ENCODE data around the gene NPFF. TPM values are rescaled to one million over a fixed set of nuclear protein-coding genes. Genes with fewer than 3 reads are reported as not detected.
A peak's percentile ranks its signal among the peaks of the same experiment; 100 is the strongest.

Gene NPFF
- total and polyA plus RNA-seq, 2 of the 13 experiments (the other 11 are each of a cell fraction or from before 2014, with no cell fraction given), result not detected

GRCh38 chr12:53492830-53493609 is 14.3 kb downstream of the NPFF start (continued):
- TF ChIP-seq, protein P1, sequence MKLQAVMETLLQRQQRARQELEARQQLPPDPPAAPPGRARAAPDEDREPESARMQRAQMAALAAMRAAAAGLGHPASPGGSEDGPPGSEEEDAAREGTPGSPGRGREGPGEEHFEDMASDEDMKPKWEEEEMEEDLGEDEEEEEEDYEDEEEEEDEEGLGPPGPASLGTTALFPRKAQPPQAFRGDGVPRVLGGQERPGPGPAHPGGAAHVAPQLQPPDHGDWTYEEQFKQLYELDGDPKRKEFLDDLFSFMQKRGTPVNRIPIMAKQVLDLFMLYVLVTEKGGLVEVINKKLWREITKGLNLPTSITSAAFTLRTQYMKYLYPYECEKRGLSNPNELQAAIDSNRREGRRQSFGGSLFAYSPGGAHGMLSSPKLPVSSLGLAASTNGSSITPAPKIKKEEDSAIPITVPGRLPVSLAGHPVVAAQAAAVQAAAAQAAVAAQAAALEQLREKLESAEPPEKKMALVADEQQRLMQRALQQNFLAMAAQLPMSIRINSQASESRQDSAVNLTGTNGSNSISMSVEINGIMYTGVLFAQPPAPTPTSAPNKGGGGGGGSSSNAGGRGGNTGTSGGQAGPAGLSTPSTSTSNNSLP (IDR thresholded peaks at IDR 0.05; ENCODE audit: low read depth, low read length), result no peak
- TF ChIP-seq SOX5 (CRISPR knock-in tag; IDR thresholded peaks at IDR 0.05; ENCODE audit: borderline replicate concordance), result no peak
- TF ChIP-seq, protein P2, sequence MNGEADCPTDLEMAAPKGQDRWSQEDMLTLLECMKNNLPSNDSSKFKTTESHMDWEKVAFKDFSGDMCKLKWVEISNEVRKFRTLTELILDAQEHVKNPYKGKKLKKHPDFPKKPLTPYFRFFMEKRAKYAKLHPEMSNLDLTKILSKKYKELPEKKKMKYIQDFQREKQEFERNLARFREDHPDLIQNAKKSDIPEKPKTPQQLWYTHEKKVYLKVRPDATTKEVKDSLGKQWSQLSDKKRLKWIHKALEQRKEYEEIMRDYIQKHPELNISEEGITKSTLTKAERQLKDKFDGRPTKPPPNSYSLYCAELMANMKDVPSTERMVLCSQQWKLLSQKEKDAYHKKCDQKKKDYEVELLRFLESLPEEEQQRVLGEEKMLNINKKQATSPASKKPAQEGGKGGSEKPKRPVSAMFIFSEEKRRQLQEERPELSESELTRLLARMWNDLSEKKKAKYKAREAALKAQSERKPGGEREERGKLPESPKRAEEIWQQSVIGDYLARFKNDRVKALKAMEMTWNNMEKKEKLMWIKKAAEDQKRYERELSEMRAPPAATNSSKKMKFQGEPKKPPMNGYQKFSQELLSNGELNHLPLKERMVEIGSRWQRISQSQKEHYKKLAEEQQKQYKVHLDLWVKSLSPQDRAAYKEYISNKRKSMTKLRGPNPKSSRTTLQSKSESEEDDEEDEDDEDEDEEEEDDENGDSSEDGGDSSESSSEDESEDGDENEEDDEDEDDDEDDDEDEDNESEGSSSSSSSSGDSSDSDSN (CRISPR knock-in tag; IDR thresholded peaks at IDR 0.05), result peak; percentile 34; the same call in 1 of the 2 replicates
- no peak for TF ChIP-seq RBM22 (optimal IDR thresholded peaks at IDR 0.05; ENCODE audit: low read length)
- TF ChIP-seq ZNF891 (CRISPR knock-in tag; IDR thresholded peaks at IDR 0.05), result 0 out of 2 replicates have a peak, but pooled peaks have one; percentile 37
- TF ChIP-seq POLR2G (IDR thresholded peaks at IDR 0.05; ENCODE audit: low read depth, low read length), result peak; percentile 72
- TF ChIP-seq SMAD3 (CRISPR knock-in tag; IDR thresholded peaks at IDR 0.05), result no peak
- no peak for TF ChIP-seq ZNF234 (CRISPR knock-in tag; conservative IDR thresholded peaks at IDR 0.05)
- 0 out of 2 replicates have a peak, but pooled peaks have one; percentile 34 for TF ChIP-seq ZNF329 (CRISPR knock-in tag; IDR thresholded peaks at IDR 0.05; ENCODE audit: low read depth)
- peak; percentile 62 for TF ChIP-seq HOXA5 (CRISPR knock-in tag; IDR thresholded peaks at IDR 0.05)
- peak; percentile 47 for TF ChIP-seq IRF2 (CRISPR knock-in tag; IDR thresholded peaks at IDR 0.05)
- TF ChIP-seq ZNF235 (CRISPR knock-in tag; IDR thresholded peaks at IDR 0.05; ENCODE audit: borderline replicate concordance), result no peak
- no peak for TF ChIP-seq CCAR2 (optimal IDR thresholded peaks at IDR 0.05; ENCODE audit: low read depth, low read length)
- no peak for TF ChIP-seq ZNF207 (IDR thresholded peaks at IDR 0.05; ENCODE audit: borderline replicate concordance)
- no peak for TF ChIP-seq ZBTB8A (CRISPR knock-in tag; IDR thresholded peaks at IDR 0.05; ENCODE audit: borderline replicate concordance, low read depth)
- TF ChIP-seq MBD4 (IDR thresholded peaks at IDR 0.05; ENCODE audit: borderline replicate concordance, low read length), result no peak
- no peak for TF ChIP-seq HHEX (CRISPR knock-in tag; IDR thresholded peaks at IDR 0.05)
- TF ChIP-seq NFE2L2 (IDR thresholded peaks at IDR 0.05; ENCODE audit: low read length), result no peak
- TF ChIP-seq ZNF772 (CRISPR knock-in tag; IDR thresholded peaks at IDR 0.05), result no peak
- TF ChIP-seq, protein P3, sequence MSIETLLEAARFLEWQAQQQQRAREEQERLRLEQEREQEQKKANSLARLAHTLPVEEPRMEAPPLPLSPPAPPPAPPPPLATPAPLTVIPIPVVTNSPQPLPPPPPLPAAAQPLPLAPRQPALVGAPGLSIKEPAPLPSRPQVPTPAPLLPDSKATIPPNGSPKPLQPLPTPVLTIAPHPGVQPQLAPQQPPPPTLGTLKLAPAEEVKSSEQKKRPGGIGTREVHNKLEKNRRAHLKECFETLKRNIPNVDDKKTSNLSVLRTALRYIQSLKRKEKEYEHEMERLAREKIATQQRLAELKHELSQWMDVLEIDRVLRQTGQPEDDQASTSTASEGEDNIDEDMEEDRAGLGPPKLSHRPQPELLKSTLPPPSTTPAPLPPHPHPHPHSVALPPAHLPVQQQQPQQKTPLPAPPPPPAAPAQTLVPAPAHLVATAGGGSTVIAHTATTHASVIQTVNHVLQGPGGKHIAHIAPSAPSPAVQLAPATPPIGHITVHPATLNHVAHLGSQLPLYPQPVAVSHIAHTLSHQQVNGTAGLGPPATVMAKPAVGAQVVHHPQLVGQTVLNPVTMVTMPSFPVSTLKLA (IDR thresholded peaks at IDR 0.05), result 0 out of 2 replicates have a peak, but pooled peaks have one; percentile 8
- TF ChIP-seq PHF5A (CRISPR knock-in tag; IDR thresholded peaks at IDR 0.05; ENCODE audit: low read depth, unreplicated experiment), result peak; percentile 22
- TF ChIP-seq DPF2 (CRISPR knock-in tag; IDR thresholded peaks at IDR 0.05; ENCODE audit: borderline replicate concordance, low read depth), result no peak
- no peak for TF ChIP-seq ZNF883 (CRISPR knock-in tag; IDR thresholded peaks at IDR 0.05; ENCODE audit: not compliant biosample characterization)
- TF ChIP-seq HNRNPK (IDR thresholded peaks at IDR 0.05; ENCODE audit: low read depth, low read length, poor library complexity, severe bottlenecking), result peak; percentile 85
- no peak for TF ChIP-seq ZNF784 (CRISPR knock-in tag; IDR thresholded peaks at IDR 0.05; ENCODE audit: borderline replicate concordance)
